ENCODE data around the gene LCP2. TPM values are rescaled to one million over a fixed set of nuclear protein-coding genes. Genes with fewer than 3 reads are reported as not detected.

Gene LCP2
- total RNA-seq, 1 experiment from 2014 or later: not detected

GRCh38 chr5:170200876-170201275 lies 96.7 kb downstream of the LCP2 start:
- Histone ChIP-seq H3K4me1 (ENCODE audit: insufficient read depth, low read length) (no peaks in the 10 kb centered on the region), H2BK15ac (ENCODE audit: low read depth, low read length) (no peak overlapping the region), H2BK12ac (ENCODE audit: insufficient read length, low read depth, low read length) (no peak overlapping the region), H3K9ac (ENCODE audit: extremely low read depth, insufficient read length, low read length) (no peak overlapping the region), H4K20me1 (ENCODE audit: control insufficient read depth, insufficient read depth, insufficient read length) (no peaks in the 10 kb centered on the region), H3K79me2 (ENCODE audit: insufficient read depth, low read length) (no peaks in the 10 kb centered on the region), H2BK120ac (ENCODE audit: low read depth, low read length, poor library complexity, severe bottlenecking) (no peak overlapping the region), H3K23ac (ENCODE audit: insufficient read length, low read depth, low read length) (no peak overlapping the region), H3K27me3 (ENCODE audit: insufficient read depth, low read length) (no peaks in the 10 kb centered on the region), H3K4me2 (ENCODE audit: insufficient read depth, insufficient read length, low read length) (no peak overlapping the region), H2BK5ac (ENCODE audit: insufficient read length, low read length) (no peak overlapping the region), H4K91ac (ENCODE audit: insufficient read length, low read depth, low read length) (no peak overlapping the region), H4K8ac (replicated peaks; ENCODE audit: insufficient read length, low read depth, low read length) (no peak overlapping the region), H2AFZ (ENCODE audit: low read length) (no peak overlapping the region), H3K14ac (ENCODE audit: insufficient read depth, low read length) (no peak overlapping the region), H3K79me1 (ENCODE audit: insufficient read depth, low read depth, low read length, poor library complexity, severe bottlenecking) (no peaks in the 10 kb centered on the region), H3K27ac (ENCODE audit: insufficient read length, low read depth, low read length) (no peak overlapping the region), H2AK5ac (ENCODE audit: insufficient read length, low read length) (no peak overlapping the region), H3K23me2 (ENCODE audit: insufficient read length, low read depth, low read length, poor library complexity, severe bottlenecking) (no peaks in the 10 kb centered on the region), H4K5ac (ENCODE audit: insufficient read length, low read depth, low read length) (no peak overlapping the region), H3K18ac (ENCODE audit: insufficient read length, low read depth, low read length) (no peak overlapping the region), H3K4ac (ENCODE audit: low read depth, low read length) (no peak overlapping the region), H3T11ph (ENCODE audit: low read length) (no peak overlapping the region), H3K56ac (ENCODE audit: insufficient read length, low read depth, low read length) (no peak overlapping the region), H3K9me3 (ENCODE audit: control insufficient read depth, low read depth, low read length) (no peaks in the 10 kb centered on the region), H2BK20ac (ENCODE audit: low read depth, low read length, poor library complexity, severe bottlenecking) (no peak overlapping the region)
- H3K9me3 Mint-ChIP-seq: no peaks in the 10 kb centered on the region
- no CpG with 5 or more reads among the region's 1 CpG for WGBS (ENCODE audit: extremely low coverage, insufficient read length, low lambda C conversion rate)
- H3K4me1 Mint-ChIP-seq: peaks cover 0 to 12% of the 10 kb centered on the region in 2 experiments
- H3K27me3 Mint-ChIP-seq (ENCODE audit: low read depth): peaks cover 17% of the 10 kb centered on the region
- H3K27ac Mint-ChIP-seq: no peak overlapping the region
- no peak overlapping the region for H3K4me3 Mint-ChIP-seq
- TF ChIP-seq, protein P1, sequence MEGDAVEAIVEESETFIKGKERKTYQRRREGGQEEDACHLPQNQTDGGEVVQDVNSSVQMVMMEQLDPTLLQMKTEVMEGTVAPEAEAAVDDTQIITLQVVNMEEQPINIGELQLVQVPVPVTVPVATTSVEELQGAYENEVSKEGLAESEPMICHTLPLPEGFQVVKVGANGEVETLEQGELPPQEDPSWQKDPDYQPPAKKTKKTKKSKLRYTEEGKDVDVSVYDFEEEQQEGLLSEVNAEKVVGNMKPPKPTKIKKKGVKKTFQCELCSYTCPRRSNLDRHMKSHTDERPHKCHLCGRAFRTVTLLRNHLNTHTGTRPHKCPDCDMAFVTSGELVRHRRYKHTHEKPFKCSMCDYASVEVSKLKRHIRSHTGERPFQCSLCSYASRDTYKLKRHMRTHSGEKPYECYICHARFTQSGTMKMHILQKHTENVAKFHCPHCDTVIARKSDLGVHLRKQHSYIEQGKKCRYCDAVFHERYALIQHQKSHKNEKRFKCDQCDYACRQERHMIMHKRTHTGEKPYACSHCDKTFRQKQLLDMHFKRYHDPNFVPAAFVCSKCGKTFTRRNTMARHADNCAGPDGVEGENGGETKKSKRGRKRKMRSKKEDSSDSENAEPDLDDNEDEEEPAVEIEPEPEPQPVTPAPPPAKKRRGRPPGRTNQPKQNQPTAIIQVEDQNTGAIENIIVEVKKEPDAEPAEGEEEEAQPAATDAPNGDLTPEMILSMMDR (conservative IDR thresholded peaks at IDR 0.05): no peak
- H3K36me3 Mint-ChIP-seq (ENCODE audit: insufficient read depth in 1 of 3, low read depth in 3 of 3): no peaks in the 10 kb centered on the region
- no peak for DNase-seq

Other genes with a start within 250 kb of the LCP2 start
- not detected in 2 replicates for gene FOXI1, start 191.9 kb downstream of the LCP2 start, total RNA-seq (2021)
- 0.90 and 1.4 TPM in 2 replicates for gene C5orf58, start 64.8 kb downstream of the LCP2 start, total RNA-seq (2021)
- gene KCNMB1, start 91.6 kb upstream of the LCP2 start, total RNA-seq (2021): 0.22 and 0.28 TPM in 2 replicates
- gene KCNIP1, start 206.2 kb upstream of the LCP2 start, total RNA-seq (2021): 0.24 and 0.63 TPM in 2 replicates

Data from H9 (cell line).